Measurements from ENCODE around the gene SLIT3. TPM values are rescaled to one million over a fixed set of nuclear protein-coding genes. Genes with fewer than 3 reads are reported as not detected.

SLIT3 gene
- polyA plus RNA-seq, 3 donors = 49.7 to 63.8 (median 49.7) TPM

DNA sequence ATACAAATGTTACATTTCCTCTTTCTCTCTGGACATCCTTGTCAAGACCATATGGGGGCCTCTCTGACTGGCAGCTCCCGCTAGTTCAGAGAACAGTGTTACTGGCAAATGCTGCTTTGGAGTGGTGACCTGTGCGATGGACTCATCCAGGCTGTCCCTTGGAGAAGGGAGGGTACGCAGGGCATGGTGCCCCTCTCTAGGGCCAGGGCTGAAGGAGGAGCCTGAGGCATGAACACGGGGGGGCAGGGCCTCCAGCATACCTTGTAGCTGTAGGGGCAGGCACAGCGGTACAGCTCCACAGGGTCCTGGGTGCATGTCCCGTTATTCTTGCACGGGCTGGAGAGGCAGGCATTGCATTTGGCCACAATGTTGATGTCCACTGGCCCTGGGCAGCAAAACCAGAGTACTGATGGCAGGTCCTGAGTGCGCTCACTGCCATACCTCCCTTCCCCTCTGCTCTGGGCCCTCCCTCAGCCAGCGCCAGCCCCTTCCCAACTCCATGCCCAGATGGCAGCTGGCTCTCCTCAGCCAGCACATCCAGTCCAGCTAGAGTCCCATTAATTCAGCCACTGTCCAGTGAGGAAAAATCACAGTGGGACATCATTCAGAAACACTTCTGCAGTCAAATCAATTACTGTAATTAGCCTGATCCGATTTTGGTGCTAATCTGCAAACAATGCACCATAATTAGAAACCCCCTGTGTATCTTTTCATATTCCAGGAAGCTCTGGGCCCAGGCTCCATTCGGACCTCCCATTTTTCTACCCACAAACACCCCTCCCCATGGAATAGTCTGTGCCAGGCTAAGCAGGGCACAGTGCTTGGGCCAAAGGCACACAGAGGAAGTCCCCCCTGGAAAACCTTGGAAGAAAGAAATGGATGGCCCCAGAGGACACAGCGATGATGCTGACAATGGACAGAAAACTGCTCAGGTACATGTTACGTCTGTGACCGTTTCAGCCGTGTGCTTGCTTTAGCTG, 592.9 kb downstream of the SLIT3 start:
- no peak for DNase-seq (ENCODE audit: extremely low read depth in 1 of 11, low read depth in 9 of 11, low spot score in 4 of 11)

- peak in 7 of 11 donors; percentile 25 to 49 (median 34) for DNase-seq (ENCODE audit: extremely low read depth in 1 of 11, low read depth in 9 of 11, low spot score in 4 of 11)
Observed at GRCh38 chr5:168706655-168707069, 594.3 kb downstream of the SLIT3 start.

DNA sequence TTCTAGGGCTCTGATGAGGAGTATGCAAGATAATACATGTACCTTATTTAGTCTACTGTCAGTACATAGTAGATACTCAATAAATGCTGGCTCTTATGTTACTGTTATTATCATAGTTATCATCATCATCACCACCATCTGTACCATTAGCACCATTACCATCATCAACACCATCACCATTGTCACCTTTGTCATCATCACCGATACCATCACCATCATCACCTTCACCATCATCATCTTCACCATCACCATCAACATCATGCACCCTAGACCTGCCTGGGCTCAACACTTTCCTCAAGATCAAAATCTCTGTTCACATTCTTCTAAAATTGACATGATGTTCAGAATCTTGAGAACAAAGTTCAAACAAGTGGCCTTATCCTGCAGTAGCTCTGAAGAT, 595.6 kb downstream of the SLIT3 start:
- DNase-seq (ENCODE audit: extremely low read depth in 1 of 11, low read depth in 9 of 11, low spot score in 4 of 11) = no peak

DNA sequence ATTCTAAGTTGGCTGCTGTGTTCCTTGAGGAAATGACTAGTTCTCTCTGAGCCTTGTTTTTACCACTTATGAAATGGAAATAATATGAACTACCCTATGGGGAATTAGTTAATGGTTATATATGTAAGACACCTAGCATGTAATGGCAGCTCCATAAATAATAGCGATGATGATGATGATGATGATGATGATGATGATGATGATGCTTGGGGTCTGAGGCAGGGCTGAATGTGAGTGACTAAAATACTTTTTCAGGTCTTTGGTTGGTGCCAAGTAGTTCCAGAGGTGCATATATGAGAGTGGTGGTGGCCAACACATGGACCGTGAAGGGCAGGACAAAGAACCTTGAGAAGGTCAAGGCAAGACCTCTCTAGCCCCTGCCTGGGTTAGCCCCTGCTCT, 598.4 kb downstream of the SLIT3 start:
- no peak for DNase-seq (ENCODE audit: extremely low read depth in 1 of 11, low read depth in 9 of 11, low spot score in 4 of 11)

DNA sequence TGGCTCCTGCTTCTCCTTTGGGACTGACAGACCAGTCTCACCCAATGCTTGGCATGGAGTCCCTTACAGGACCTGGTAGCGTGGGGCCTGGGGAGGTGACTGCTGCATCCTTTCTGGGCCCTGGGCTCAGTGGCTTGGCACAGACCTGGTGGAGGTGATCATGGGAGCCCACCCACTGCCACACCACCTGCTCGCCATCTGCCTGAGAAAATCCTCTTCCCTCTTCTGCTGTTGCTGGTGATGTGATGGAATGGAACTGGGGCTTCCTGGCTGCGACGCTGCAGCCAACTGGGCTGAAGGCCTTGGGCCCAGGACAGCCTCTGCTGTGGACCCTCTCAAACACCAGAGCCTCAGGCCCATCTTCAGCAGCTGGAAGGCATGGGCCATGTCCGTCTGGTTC, 599.3 kb downstream of the SLIT3 start:
- DNase-seq (ENCODE audit: extremely low read depth in 1 of 11, low read depth in 9 of 11, low spot score in 4 of 11) = no peak

DNA sequence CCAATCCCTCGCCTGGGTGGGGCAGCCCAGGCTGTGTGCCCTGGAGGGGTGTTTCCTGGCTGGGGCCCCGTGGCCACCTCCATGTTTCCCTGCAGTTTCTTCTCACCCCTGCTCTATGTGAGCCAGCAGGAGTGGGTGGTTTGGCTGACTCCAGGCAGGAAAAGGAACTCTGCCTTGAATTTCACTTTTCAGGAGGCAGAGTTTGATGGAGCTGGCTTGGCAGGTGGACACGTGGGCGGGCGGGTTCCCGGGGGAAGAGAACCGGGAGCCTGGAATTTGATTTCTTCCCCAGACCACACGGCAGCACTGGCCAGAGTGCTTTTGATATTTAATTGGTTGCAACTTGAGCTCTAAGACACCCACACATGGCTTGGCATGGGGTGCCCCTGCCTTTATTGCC, 601.9 kb downstream of the SLIT3 start:
- no peak for DNase-seq (ENCODE audit: extremely low read depth in 1 of 11, low read depth in 9 of 11, low spot score in 4 of 11)

DNA sequence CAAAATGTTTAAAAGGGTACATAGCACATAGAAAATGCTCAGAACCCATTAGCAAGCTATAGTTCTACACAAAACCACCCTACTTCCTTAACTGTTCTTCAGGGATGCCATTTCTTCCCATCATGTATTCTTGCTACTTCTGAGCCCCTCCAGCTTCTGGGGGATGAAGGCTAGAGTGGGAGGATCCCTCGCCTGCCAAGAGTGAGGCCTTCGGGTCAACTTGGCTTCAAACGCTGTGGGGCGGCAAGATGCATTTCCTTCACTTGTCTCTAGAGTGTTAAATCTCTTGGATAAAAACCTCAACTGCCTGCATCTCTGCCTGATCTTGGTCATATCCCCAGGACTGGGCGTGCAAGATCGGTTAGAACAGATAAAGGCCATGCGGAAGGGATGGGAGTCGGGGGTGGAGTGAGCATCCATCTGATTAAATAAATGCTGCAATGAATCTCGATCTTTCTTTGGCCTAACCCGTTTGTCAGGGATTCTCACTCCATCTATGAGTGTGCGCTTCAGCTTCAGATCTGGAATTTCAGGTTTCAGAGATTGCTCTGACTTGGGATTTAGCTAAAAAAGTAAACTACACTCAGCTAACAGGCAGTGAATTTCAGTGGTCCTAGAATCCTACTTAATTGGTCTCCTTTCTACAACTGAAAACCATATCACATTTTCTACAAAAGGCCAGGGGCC, 603.8 kb downstream of the SLIT3 start:
- no peak for DNase-seq (ENCODE audit: extremely low read depth in 1 of 11, low read depth in 9 of 11, low spot score in 4 of 11)

- DNase-seq (ENCODE audit: extremely low read depth in 1 of 11, low read depth in 9 of 11, low spot score in 4 of 11) = no peak
Observed at GRCh38 chr5:168696611-168697010, 604.3 kb downstream of the SLIT3 start.

GRCh38 chr5:168695301-168695835, 605.6 kb downstream of the SLIT3 start:
- DNase-seq (ENCODE audit: extremely low read depth in 1 of 11, low read depth in 9 of 11, low spot score in 4 of 11) = no peak

- DNase-seq (ENCODE audit: extremely low read depth in 1 of 11, low read depth in 9 of 11, low spot score in 4 of 11) = no peak
Observed at GRCh38 chr5:168694289-168694688, 606.6 kb downstream of the SLIT3 start.

- DNase-seq (ENCODE audit: extremely low read depth in 1 of 11, low read depth in 9 of 11, low spot score in 4 of 11) = no peak
Observed at GRCh38 chr5:168693883-168694282, 607.1 kb downstream of the SLIT3 start.

DNA sequence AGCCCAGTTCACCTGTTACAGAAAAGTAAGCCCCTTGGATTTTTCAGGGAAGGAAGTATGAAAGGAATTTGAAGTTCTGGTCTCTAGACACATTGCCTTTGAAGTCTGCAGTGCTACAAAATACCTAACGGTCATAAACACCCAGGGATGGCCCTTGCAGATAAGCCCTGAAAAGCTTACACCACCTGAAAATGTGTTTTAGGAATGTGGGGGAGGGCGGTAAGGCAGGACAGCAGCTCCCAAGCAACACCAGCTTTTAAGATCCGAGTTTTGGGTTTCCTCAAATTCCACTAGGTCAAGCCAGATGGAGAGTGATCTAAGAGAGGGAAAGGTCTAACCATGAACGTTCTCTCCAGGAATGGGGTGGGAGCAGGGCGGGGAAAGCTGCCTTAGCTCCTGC, 607.6 kb downstream of the SLIT3 start:
- DNase-seq (ENCODE audit: extremely low read depth in 1 of 11, low read depth in 9 of 11, low spot score in 4 of 11) = no peak

DNA sequence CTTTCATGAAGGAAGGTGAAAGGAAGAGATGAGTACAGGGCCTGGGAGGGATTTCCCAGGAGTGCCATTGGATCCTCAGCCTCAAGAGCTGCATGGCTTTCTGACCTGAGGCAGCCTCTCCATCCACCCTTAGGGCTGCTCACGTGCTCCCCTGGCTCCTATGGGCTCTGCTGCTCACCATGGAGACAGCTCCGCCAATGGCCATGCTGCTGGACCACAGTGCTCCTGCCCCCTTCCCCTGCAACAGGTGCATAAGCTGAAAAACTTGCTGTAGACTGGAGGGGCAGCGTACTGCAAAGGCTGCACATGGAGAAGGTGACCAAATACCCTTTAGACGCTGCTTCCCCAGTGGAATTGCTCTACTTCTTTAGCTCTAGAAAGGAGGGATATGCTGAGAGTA, 609.0 kb downstream of the SLIT3 start:
- DNase-seq (ENCODE audit: extremely low read depth in 1 of 11, low read depth in 9 of 11, low spot score in 4 of 11) = no peak

- no peak for DNase-seq (ENCODE audit: extremely low read depth in 1 of 11, low read depth in 9 of 11, low spot score in 4 of 11)
Observed at GRCh38 chr5:168689260-168689659, 611.7 kb downstream of the SLIT3 start.

GRCh38 chr5:168686837-168687236, 614.1 kb downstream of the SLIT3 start:
- DNase-seq (ENCODE audit: extremely low read depth in 1 of 11, low read depth in 9 of 11, low spot score in 4 of 11) = no peak

GRCh38 chr5:168685566-168685965, 615.4 kb downstream of the SLIT3 start:
- DNase-seq (ENCODE audit: extremely low read depth in 1 of 11, low read depth in 9 of 11, low spot score in 4 of 11) = no peak

GRCh38 chr5:168683927-168684295, 617.0 kb downstream of the SLIT3 start:
- DNase-seq (ENCODE audit: extremely low read depth in 1 of 11, low read depth in 9 of 11, low spot score in 4 of 11) = no peak

- DNase-seq (ENCODE audit: extremely low read depth in 1 of 11, low read depth in 9 of 11, low spot score in 4 of 11) = no peak
Observed at GRCh38 chr5:168683247-168683926, 617.6 kb downstream of the SLIT3 start.

DNA sequence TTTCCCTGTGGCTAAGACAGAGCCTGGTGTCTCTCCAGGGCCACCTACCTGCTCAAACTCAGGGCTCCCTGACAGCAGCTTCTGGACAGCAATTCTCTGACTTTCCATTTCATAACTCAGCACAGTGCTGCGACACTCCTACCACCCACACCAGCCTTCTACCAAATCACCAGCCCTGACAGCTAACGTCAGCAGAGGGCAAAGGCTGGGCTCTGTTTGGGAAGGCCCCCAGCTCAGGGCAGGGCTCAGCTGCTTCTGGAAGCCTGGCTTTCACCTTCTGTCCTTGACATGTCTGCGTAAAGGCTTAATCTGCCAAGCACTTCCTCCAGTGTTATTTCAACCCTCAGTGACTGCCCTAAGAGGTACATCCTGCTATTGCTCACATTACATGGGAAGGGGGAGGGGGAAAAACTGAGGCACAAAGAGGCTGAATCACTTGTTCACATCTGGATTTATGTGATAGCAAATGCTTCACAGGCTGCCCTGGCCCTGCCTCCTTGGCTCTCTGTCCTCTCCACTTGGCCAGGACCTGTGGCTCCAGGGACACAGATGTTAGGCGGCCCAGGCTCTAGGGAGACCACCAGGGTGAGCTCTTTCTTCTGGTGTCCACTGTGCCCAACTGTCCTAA, 619.3 kb downstream of the SLIT3 start:
- DNase-seq (ENCODE audit: extremely low read depth in 1 of 11, low read depth in 9 of 11, low spot score in 4 of 11) = no peak
